NCI-H2227 (cell line): ENCODE results near the gene KAZN.

Experiments used
- DNase-seq: peaks from one replicate; lab custom pipeline; 2025; ENCODE audit not compliant: unreplicated experiment; lab: John Stamatoyannopoulos, UW

KAZN gene

GRCh38 chr1:14739082-14739832 is 140.8 kb downstream of the KAZN start:
- DNase-seq = no peak

DNA sequence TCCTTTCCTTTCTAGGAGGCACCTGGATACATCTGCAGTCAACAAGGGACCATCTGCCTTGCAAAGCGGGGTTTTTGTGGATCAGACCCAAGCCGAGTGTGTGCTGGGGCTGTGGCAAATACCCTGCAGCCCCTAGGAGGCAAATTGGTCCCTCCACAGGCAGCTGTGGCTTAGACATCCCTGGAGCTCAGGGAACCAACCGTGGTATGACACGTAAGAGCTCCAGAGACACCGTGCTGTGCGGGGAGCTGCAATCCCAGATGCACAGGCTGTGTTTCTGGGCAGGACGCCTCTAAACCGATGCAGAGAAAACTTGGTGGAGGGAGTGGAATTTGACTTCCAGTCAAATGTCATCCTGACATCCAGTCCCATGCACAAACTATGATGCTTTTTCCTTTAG is 141.5 kb downstream of the KAZN start:
- no peak for DNase-seq

- no peak for DNase-seq
These were observed 142.6 kb downstream of the KAZN start for GRCh38 chr1:14741082-14741481.

DNA sequence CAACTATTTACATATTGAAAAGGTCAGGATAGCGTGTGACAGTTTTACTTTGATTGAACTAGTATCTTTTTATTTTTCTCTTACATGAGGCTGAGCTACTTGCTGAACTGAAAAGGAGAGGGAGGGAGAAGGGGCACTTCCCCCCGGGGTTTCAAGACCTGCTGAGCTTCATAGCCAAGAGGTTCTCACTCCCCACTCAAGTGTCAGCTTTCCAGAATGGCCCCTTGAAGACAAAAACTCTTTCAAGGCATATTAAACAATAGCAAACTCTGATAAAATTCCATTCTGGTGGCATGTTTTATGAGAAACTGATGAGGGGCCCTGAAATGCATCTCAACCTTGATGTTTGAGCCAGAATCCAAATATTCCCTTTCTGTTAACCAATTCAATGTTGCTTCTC is 143.0 kb downstream of the KAZN start:
- DNase-seq = no peak

DNA sequence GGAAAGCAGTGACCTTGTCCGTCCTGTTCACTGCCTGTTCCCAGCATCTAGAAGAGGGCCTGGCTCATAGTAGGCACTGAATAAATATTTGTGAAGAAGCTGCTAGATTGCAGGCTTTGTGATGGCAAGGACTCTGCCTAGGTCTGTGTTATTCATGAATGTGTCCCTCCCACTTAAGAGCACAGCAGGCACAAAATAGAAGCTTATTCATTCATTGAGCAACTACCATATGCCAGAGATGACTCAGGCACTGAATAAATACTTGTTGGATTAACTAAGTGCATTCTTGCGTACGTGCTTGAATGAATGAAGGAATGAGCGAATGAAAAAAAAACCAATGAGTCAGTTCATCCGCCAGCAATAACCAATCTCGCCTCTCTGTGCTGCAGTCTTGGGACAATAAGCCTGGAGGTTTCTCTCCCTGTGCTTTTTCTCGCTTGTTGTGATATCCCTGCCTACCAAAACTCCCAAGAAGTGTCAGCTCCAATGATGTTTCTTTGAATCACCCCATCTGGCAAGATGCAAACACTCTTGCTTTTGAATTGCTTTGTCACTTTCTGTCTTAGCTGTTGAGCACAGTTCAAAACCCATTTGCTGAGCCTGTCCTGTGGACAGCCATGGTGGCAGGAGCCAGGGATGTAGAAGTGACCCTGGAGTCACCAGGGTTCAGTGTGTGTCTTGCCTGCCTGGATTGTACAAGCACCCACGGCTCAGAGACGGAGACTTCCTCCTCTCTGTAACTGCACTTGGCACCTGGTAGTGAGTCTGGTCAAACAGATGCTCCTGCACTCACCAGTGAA is 143.9 kb downstream of the KAZN start:
- no peak for DNase-seq

- no peak for DNase-seq
These were observed 144.9 kb downstream of the KAZN start for GRCh38 chr1:14743368-14743767.

DNA sequence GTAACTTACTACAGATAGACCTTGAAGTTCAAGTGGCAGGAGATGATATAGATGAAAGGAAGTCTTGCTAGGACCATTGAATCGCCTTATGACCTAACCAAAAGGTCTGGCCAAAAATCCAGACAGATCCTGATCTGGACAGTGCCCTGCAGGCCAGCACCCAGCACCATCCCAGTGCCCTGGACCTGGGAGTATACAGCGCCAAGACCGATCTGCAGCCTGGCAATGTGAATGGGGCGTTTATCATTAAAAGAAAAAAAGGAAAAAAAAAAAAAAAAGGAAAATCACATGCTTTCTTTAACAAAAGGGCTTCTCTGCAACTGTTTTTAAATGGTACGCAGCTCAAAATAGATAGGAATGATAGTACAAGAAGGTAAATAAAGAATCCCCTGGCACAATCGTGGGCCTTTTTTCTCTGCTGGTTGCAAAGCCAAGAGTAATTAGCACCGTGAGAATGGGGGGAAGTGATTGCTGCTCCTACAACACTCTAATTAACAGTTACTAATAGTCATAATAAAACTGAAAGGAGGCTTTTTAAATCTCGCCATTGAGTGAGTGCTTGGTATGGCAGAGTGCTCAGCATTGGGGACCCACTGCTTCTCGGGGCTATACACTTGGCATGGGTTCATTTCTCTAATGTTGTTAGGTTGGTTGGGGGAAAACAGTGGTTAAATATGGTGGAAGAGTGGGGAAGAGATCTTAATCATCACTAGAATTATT is 146.7 kb downstream of the KAZN start:
- no peak for DNase-seq

DNA sequence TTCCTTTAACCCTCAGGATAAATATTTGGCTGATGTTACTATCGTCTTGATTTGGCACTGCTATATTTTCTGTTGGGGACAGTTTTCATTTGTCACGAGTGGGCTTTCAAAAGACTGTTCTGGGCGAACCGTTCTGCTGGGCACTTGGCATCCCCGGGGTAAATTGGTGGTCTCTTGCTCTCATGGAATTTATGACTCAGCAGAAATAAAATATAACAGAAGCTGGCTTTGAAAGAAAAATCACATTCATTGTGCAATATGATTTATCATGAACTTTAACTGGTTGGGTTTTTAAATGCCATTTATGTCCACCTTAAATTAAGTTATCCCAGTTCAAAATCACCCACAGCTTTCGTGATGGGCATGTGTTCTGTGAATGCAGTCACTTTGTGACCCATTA is 147.3 kb downstream of the KAZN start:
- DNase-seq = no peak

- DNase-seq = no peak
These were observed 147.9 kb downstream of the KAZN start for GRCh38 chr1:14746393-14746792.

DNA sequence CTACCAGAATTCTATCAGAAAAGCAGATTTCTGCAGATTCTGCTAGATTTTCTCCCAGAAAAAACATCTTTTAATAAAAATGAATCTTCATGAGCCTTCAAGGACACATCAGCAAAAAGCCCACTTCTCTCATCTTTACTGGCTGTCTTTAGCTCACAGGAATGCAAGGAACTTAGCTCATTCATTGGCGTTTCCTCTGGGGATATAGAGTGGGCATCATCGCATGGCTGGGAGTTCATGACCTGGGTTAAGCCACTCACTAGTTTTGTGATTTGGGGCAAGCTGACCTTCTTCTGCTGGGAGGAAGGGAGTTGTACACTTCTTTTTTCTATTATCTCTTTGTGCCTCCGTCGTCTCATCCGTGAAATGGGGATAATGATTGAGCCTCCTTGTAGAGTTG is 149.7 kb downstream of the KAZN start:
- DNase-seq = no peak

- DNase-seq = no peak
These were observed 150.5 kb downstream of the KAZN start for GRCh38 chr1:14748977-14749376.

DNA sequence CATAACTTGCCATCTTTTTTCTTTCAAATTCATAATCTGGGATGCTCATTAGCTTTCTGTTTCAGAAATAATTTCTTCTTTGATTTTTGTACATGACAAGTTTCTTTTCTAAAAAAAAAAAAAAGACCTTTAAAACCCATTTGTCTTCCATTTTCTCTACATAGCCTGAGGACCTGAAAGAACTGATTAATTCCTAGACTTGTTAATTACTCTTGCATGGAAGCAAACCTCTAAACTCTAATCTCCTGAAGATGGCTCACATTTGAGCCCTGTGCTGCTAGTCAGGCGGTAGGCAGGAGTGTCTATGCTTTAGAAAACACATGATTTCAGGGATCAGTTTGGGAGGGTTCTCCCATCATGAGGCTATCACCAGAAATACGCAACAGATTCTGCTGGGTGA is 152.0 kb downstream of the KAZN start:
- no peak for DNase-seq

DNA sequence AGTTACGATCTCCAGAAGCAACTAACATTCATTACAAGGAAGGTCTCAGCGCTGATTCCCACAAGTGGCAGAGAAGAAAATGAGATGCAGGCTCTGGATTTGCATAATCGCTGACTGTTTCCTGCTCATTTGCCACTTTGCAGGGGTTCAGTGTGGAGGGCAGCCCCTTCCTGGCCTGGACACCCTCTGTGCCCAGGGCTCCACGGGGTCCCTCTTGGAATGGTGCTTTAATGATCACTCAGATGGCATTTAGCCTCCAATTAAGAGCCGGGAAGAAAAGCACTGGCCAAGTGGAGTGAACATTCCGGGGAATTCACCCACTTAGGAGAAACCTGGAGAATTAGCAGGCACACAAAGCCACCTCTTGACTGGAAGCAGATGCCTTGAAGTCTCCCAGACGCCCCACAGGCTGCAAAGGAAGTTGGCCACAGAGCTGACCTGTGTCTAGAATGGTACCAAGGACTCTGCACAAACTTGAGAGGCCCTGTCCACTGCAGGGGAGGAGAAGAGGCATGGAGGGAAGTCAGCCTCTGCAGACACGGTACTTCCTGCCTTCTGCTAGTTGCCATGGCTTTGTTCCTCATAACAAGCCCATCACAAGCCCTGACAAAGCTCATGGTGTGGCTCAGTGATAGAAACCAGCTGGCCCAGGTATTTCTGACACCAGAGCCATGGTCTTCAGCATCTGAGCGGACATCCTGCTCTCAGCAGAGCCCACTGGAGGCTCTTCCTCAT is 157.2 kb downstream of the KAZN start:
- peak; percentile 31 for DNase-seq

DNA sequence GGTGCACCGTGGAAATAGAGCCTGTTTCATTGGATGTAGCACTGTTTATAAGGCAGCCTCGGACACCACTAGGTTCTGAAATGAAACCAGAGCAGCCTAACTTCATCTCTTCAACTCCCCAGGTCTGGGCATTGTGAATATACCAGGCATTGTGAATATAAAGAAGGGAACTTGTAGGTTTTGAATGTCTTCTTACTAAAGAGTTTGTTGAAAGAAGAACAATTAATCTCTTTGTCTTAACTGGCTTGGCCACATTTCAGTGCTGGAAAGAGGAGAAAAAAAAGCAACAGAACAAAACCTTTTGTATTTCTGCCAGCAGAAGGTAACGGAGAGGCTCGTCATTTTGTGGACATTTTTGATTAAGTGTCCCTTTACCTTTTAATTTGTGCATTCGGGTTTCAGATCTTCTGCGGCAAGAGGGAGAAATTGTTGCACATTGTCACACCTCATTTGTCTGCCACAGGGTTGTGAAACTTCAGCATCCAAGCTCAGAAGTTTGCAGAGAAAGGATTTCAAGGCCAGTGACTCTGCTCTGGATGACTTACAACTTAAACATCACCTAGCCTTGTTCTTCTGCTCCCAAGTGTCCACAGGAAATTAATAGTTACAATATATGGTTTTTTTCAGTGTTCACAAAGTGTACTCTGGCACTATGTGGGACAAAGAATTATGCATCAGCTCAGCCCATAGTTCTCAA is 158.3 kb downstream of the KAZN start:
- DNase-seq = no peak

DNA sequence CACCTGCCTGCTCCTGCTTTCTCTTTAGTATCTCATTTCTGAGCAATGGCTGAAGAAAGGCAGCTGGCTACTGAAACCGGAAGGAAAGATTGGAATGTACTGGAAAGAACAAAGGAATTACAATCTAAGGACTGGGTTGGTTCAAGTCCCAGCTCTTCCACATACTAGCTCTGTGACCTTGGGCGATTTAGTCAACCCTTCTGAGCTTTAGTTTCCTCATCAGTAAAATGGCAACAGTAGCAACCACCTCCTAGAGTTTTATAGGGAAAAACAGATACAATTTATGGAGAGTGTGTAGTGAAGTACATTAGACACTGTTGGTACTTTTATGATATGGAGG is 158.8 kb downstream of the KAZN start:
- no peak for DNase-seq

GRCh38 chr1:14759042-14759818 is 160.7 kb downstream of the KAZN start:
- no peak for DNase-seq

DNA sequence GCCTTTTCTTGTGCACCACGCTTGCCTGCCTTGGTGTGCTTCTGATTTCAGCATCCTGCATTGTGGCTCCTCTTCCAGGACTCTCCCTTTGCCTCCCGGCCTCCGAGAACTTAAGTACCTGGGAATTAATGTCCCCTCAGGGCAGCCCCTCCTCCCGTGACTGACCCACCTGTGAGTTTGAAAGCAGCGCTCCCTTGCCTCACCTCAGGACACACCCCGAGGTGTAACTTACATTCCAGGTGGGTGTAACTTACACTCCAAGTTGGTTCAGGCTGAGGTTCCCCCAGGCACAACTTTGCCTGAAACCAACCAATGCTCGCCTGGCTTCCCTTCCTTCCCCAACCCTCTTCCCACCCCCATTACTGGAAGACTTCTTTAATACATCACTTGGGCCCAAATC is 161.4 kb downstream of the KAZN start:
- DNase-seq = no peak

DNA sequence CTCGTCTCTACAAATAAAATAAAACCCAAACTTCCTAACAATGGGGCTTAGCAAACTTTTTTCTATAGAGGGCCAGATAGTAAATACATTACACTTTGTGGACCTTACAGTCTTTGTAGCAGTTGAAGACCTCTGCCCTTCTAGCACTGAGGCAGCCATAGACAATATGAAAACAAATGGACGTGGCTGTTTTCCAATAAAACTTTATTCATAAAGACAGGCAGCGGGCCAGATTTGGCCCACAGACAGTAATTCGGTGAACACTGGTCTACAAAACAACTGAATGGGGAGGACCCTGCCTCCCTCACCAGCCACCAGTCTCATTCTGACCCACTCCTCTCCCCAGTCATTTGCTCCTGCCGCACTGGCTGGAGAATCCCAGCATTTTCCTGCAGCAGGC is 162.3 kb downstream of the KAZN start:
- no peak for DNase-seq

- DNase-seq = no peak
These were observed 163.0 kb downstream of the KAZN start for GRCh38 chr1:14761291-14762153.
